Measurements from ENCODE around the gene NOD2. TPM values are rescaled to one million over a fixed set of nuclear protein-coding genes. Genes with fewer than 3 reads are reported as not detected.

The NOD2 gene
- total RNA-seq, 1 experiment from 2014 or later, result not detected

- in situ Hi-C loops (cut with HindIII; ENCODE audit: low sequenced_read_pairs), result no loop called here
- DNase-seq (ENCODE audit: low spot score), result no peak
These were observed 7.8 kb upstream of the NOD2 start for GRCh38 chr16:50685462-50686063.

GRCh38 chr16:50688083-50688482 is 5.3 kb upstream of the NOD2 start:
- in situ Hi-C loops (cut with HindIII; ENCODE audit: low sequenced_read_pairs), result no loop called here
- no peak for DNase-seq (ENCODE audit: low spot score)

- DNase-seq (ENCODE audit: low spot score), result no peak
- in situ Hi-C loops (cut with HindIII; ENCODE audit: low sequenced_read_pairs), result no loop called here
These were observed 4.5 kb upstream of the NOD2 start for GRCh38 chr16:50688867-50689266.

- in situ Hi-C loops (cut with HindIII; ENCODE audit: low sequenced_read_pairs), result no loop called here
- DNase-seq (ENCODE audit: low spot score), result no peak
These were observed 3.2 kb upstream of the NOD2 start for GRCh38 chr16:50690177-50690576.

- no peak for DNase-seq (ENCODE audit: low spot score)
- in situ Hi-C loops (cut with HindIII; ENCODE audit: low sequenced_read_pairs), result no loop called here
These were observed 785 bp upstream of the NOD2 start for GRCh38 chr16:50692644-50692998.

- in situ Hi-C loops (cut with HindIII; ENCODE audit: low sequenced_read_pairs), result no loop called here
- DNase-seq (ENCODE audit: low spot score), result no peak
These were observed 800 bp downstream of the NOD2 start for GRCh38 chr16:50694206-50694605.

- DNase-seq (ENCODE audit: low spot score), result no peak
- in situ Hi-C loops (cut with HindIII; ENCODE audit: low sequenced_read_pairs), result no loop called here
These were observed 1.9 kb downstream of the NOD2 start for GRCh38 chr16:50695017-50696000.

GRCh38 chr16:50696126-50696525 is 2.7 kb downstream of the NOD2 start:
- in situ Hi-C loops (cut with HindIII; ENCODE audit: low sequenced_read_pairs), result no loop called here
- DNase-seq (ENCODE audit: low spot score), result no peak

- in situ Hi-C loops (cut with HindIII; ENCODE audit: low sequenced_read_pairs), result no loop called here
- DNase-seq (ENCODE audit: low spot score), result no peak
These were observed 3.4 kb downstream of the NOD2 start for GRCh38 chr16:50696575-50697420.

- in situ Hi-C loops (cut with HindIII; ENCODE audit: low sequenced_read_pairs), result no loop called here
- no peak for DNase-seq (ENCODE audit: low spot score)
These were observed 4.0 kb downstream of the NOD2 start for GRCh38 chr16:50697421-50697715.

GRCh38 chr16:50697881-50698767 is 4.7 kb downstream of the NOD2 start:
- DNase-seq (ENCODE audit: low spot score), result no peak

GRCh38 chr16:50699326-50700159 is 6.1 kb downstream of the NOD2 start:
- no peak for DNase-seq (ENCODE audit: low spot score)
- in situ Hi-C loops (cut with HindIII; ENCODE audit: low sequenced_read_pairs), result no loop called here

More at GRCh38 chr16:50697881-50698767, 4.7 kb downstream of the NOD2 start:
- in situ Hi-C loops (cut with HindIII; ENCODE audit: low sequenced_read_pairs), result no loop called here

GRCh38 chr16:50702725-50703124 is 9.3 kb downstream of the NOD2 start:
- no peak for DNase-seq (ENCODE audit: low spot score)
- in situ Hi-C loops (cut with HindIII; ENCODE audit: low sequenced_read_pairs), result no loop called here

- DNase-seq (ENCODE audit: low spot score), result no peak
- in situ Hi-C loops (cut with HindIII; ENCODE audit: low sequenced_read_pairs), result no loop called here
These were observed 10.8 kb downstream of the NOD2 start for GRCh38 chr16:50704245-50704644.

GRCh38 chr16:50705436-50706110 is 12.2 kb downstream of the NOD2 start:
- in situ Hi-C loops (cut with HindIII; ENCODE audit: low sequenced_read_pairs), result no loop called here

GRCh38 chr16:50706250-50706649 is 12.8 kb downstream of the NOD2 start:
- in situ Hi-C loops (cut with HindIII; ENCODE audit: low sequenced_read_pairs), result no loop called here
- DNase-seq (ENCODE audit: low spot score), result no peak

More at GRCh38 chr16:50705436-50706110, 12.2 kb downstream of the NOD2 start:
- DNase-seq (ENCODE audit: low spot score), result no peak

GRCh38 chr16:50708373-50709060 is 15.1 kb downstream of the NOD2 start:
- no peak for DNase-seq (ENCODE audit: low spot score)
- in situ Hi-C loops (cut with HindIII; ENCODE audit: low sequenced_read_pairs), result no loop called here
